K562 (cell line): ENCODE results near the gene MSL2. TPM values are rescaled to one million over a fixed set of nuclear protein-coding genes. Genes with fewer than 3 reads are reported as not detected.
"Not testable (repeated sequence)": the region's sequence is repeated elsewhere in the genome, so short reads cannot be mapped to it uniquely, and the experiment has no call there.

ENCODE experiments used
- ATAC-seq: fragments of 200-7000 bp; cut with Tn5 transposase; 3 replicates; pipeline ENCODE4 v1.9.1; 2020; ENCODE audit warnings: moderate library complexity
- BruUV-seq: library from RNA; stranded (reverse); fragments of 400-500 nt; replicated peaks from 2 replicates; lab custom pipeline; 2021; lab: Mats Ljungman, UMichigan
- CTCF ChIA-PET: fragments of 300-600 bp; formaldehyde crosslinking; extraction: SDS; loops from one replicate; lab custom pipeline; 2021; ENCODE audit warnings: low intra/inter-chr PET ratio; lab: Yijun Ruan, JAX
- POLR2A ChIA-PET: fragments of 300-600, 350-650 bp; sonication (Branson Sonifier 250); formaldehyde crosslinking; extraction: SDS; loops from one replicate; lab custom pipeline; 2021; ENCODE audit warnings: antibody characterized with exemption, inconsistent platforms; lab: Yijun Ruan, JAX
- DNase-seq, 4 experiments: peaks; one replicate each; pipeline versions ENCODE4 v3.0.0 to v3.0.0-alpha.2; 2011 to 2018; ENCODE audit warnings: low spot score in 3 of 4, mixed read lengths in 3 of 4; ENCODE audit errors: extremely low read depth in 1 of 4
- FAIRE-seq: peaks from 2 replicates; lab custom pipeline; 2011; peaks lifted over from hg19 to GRCh38; lab: Jason Lieb, UNC
- H2AFZ ChIP-seq: 2 replicates; pipeline ENCODE4 v1.6.0; 2011; ENCODE audit warnings: low read depth, low read length, control low read depth, inconsistent platforms
- H3K27ac ChIP-seq: fragments of 200-600 bp; 3 replicates; pipeline ENCODE4 v1.8.0; 2011; ENCODE audit warnings: low read depth, mild to moderate bottlenecking, control low read depth, inconsistent platforms, low read length, moderate library complexity, mixed read lengths; ENCODE audit errors: extremely low read depth
- H3K27me3 ChIP-seq, 2 experiments: fragments of 300-600 bp in 1 of 2; 2 replicates in 1 of 2; 3 replicates in 1 of 2; pipeline versions ENCODE4 v1.6.0 to v1.8.0; 2011; ENCODE audit warnings: inconsistent platforms in 2 of 2, low read length in 2 of 2, mild to moderate bottlenecking in 1 of 2, mixed read lengths in 1 of 2, moderate library complexity in 1 of 2; ENCODE audit not compliant: control insufficient read depth in 2 of 2, insufficient read depth in 2 of 2
- H3K36me3 ChIP-seq: fragments of 300-600 bp; 3 replicates; pipeline ENCODE4 v1.8.0; 2011; ENCODE audit warnings: mild to moderate bottlenecking, low read length, inconsistent platforms; ENCODE audit not compliant: control insufficient read depth, insufficient read depth
- H3K4me1 ChIP-seq, 2 experiments: fragments of 200-600 bp in 1 of 2; replicated peaks in 1 of 2; 2 replicates in 1 of 2; 3 replicates in 1 of 2; pipeline versions ENCODE4 v1.5.1 to v1.8.0; 2011; ENCODE audit warnings: inconsistent platforms in 2 of 2, low read length in 2 of 2, mild to moderate bottlenecking in 1 of 2, mixed read lengths in 1 of 2, moderate library complexity in 1 of 2; ENCODE audit not compliant: control insufficient read depth in 2 of 2, insufficient read depth in 2 of 2
- H3K4me2 ChIP-seq: 2 replicates; pipeline ENCODE4 v1.6.1; 2011; ENCODE audit warnings: low read length, control low read depth, inconsistent platforms, mixed read lengths; ENCODE audit not compliant: insufficient read depth
- H3K4me3 ChIP-seq: fragments of 200-600 bp; sonication (generic), shearing (Covaris generic); 2 replicates; pipeline ENCODE4 v1.5.1; 2016; ENCODE audit warnings: control low read depth, inconsistent platforms
- H3K79me2 ChIP-seq: fragments of 200-600 bp; 3 replicates; pipeline ENCODE4 v1.8.0; 2011; ENCODE audit warnings: low read length, inconsistent platforms; ENCODE audit not compliant: control insufficient read depth, insufficient read depth
- H3K9ac ChIP-seq, 2 experiments: 2 replicates each; pipeline versions ENCODE4 v1.6.0 to v1.6.1; 2011; ENCODE audit warnings: low read depth in 2 of 2, low read length in 2 of 2, control low read depth in 1 of 2, inconsistent platforms in 1 of 2, mild to moderate bottlenecking in 1 of 2, mixed read lengths in 1 of 2; ENCODE audit not compliant: insufficient read depth in 1 of 2
- H3K9me1 ChIP-seq: one replicate; pipeline ENCODE4 v1.6.0; 2011; ENCODE audit warnings: inconsistent platforms, mild to moderate bottlenecking, low read length, moderate library complexity; ENCODE audit not compliant: control insufficient read depth, insufficient read depth
- H3K9me3 ChIP-seq: replicated peaks from 2 replicates; pipeline ENCODE4 v1.5.1; 2011; ENCODE audit warnings: low read depth, low read length, inconsistent platforms; ENCODE audit not compliant: control insufficient read depth, insufficient read depth
- H4K20me1 ChIP-seq: replicated peaks from 2 replicates; pipeline ENCODE4 v1.6.1; 2011; ENCODE audit warnings: low read length, inconsistent platforms, mixed read lengths; ENCODE audit not compliant: control insufficient read depth, insufficient read depth
- BCOR ChIP-seq: fragments of 450-650 bp; IDR thresholded peaks from 2 replicates; pipeline ENCODE4 v1.6.1; 2016
- CEBPB ChIP-seq: fragments of 450-650 bp; IDR thresholded peaks from 2 replicates; pipeline ENCODE4 v1.6.1; 2016; ENCODE audit warnings: missing genetic modification characterization, missing compliant biosample characterization
- FOXP1 ChIP-seq: sonication (generic); formaldehyde crosslinking; IDR thresholded peaks from 2 replicates; pipeline ENCODE4 v1.8.0; 2022; ENCODE audit warnings: mild to moderate bottlenecking, missing genetic modification reagents
- KDM1A ChIP-seq, 2 experiments: fragments of 450-650 bp; IDR thresholded peaks; 2 replicates each; pipeline ENCODE4 v1.6.1; 2016; ENCODE audit warnings: mild to moderate bottlenecking in 2 of 2
- ZNF146 ChIP-seq: IDR thresholded peaks from one replicate; pipeline ENCODE4 v1.6.1; 2018; ENCODE audit warnings: missing compliant biosample characterization; ENCODE audit not compliant: unreplicated experiment
- WGBS: fragments of 100-300 bp; shearing (Covaris generic); methylation state at CpG from one replicate; pipeline ENCODE4 v1.1.6; 2016; ENCODE audit warnings: low coverage, mixed read lengths; ENCODE audit not compliant: insufficient coverage; ENCODE audit errors: missing lambda C conversion rate; 5-methylcytosine and 5-hydroxymethylcytosine counted together
- in situ Hi-C: fragments of 300-500 bp; cut with MboI; formaldehyde crosslinking; loops from 4 replicates; pipeline ENCODE4 v1.15.0; 2018; ENCODE audit warnings: inconsistent platforms, mixed read lengths
- intact Hi-C: fragments of 100-400 bp; cut with micrococcal nuclease; formaldehyde crosslinking; loops from 2 replicates; pipeline ENCODE4 v1.14.2; 2022
- polyA plus RNA-seq, 8 experiments: library from polyadenylated mRNA; depleted of rRNA in 4 of 8; stranded (reverse) in 5 of 8; unstranded in 3 of 8; fragments of >200 nt; fragmentation: Nextera tagmentation in 2 of 8; fragmentation: Illumina TruSeq in 1 of 8; extraction: Ambion mirVana in 2 of 8; extraction: Trizol in 1 of 8; gene quantifications; 2 replicates each; pipeline versions ENCODE4 v1.2.1 to v1.2.3, GENCODE V29; 2011 to 2014; ENCODE audit warnings: inconsistent platforms in 1 of 8, missing spikeins in 1 of 8
- total RNA-seq, 7 experiments: library from RNA; depleted of rRNA in 6 of 7; stranded (reverse); fragments of >200 nt in 6 of 7; fragmentation: Illumina TruSeq in 2 of 7; extraction: Trizol in 2 of 7; gene quantifications; 2 replicates each; pipeline versions ENCODE4 v1.2.1 to v1.2.3, GENCODE V29; 2011 to 2021; ENCODE audit warnings: low replicate concordance in 1 of 7

The MSL2 gene
- total and polyA plus RNA-seq, 9 of the 15 experiments (the other 6 are each of a cell fraction or from before 2014, with no cell fraction given) = 1.9 to 19.9 (median 9.1) TPM

GRCh38 chr3:136134091-136134490 is 62.0 kb downstream of the MSL2 start:
- DNase-seq (no peak), FAIRE-seq (no peak), ATAC-seq (no peak)
- Histone ChIP-seq H3K4me2 (no peak overlapping the region), H3K27me3 (no peaks in the 10 kb centered on the region), H3K27ac (peak overlapping the region; percentile 21; the same call in 2 of the 3 replicates), H3K9ac (no peak overlapping the region; a peak in 1 of 4 replicates), H2AFZ (peak overlapping the region; percentile 52; the same call in 1 of the 2 replicates), H3K4me1 (peaks cover 6 to 18% of the 10 kb centered on the region in 2 experiments; a peak in 4 of 5 replicates), H3K79me2 (no peaks in the 10 kb centered on the region), H3K36me3 (no peaks in the 10 kb centered on the region), H3K9me1 (no peaks in the 10 kb centered on the region), H4K20me1 (no peaks in the 10 kb centered on the region), H3K4me3 (no peak overlapping the region), H3K9me3 (no peaks in the 10 kb centered on the region)
- no TSS peak for BruUV-seq
- intact Hi-C loops (no loop called here), in situ Hi-C loops (no loop called here)
- ChIA-PET POLR2A (no interaction called here), CTCF (no interaction called here)
- no peak for TF ChIP-seq FOXP1
- 0 out of 2 replicates have a peak, but pooled peaks have one; percentile 16 for TF ChIP-seq CEBPB (tag)
- 64% methylated on average over 1 of the region's 1 CpG for WGBS

- FAIRE-seq, H3K27me3 ChIP-seq, H2AFZ ChIP-seq, BruUV-seq, CTCF ChIA-PET, H3K4me2 ChIP-seq, H3K9me1 ChIP-seq, in situ Hi-C loops, intact Hi-C loops, H3K4me3 ChIP-seq, H3K79me2 ChIP-seq, H3K9me3 ChIP-seq, H4K20me1 ChIP-seq, POLR2A ChIA-PET, ATAC-seq, H3K9ac ChIP-seq, H3K27ac ChIP-seq, DNase-seq, H3K36me3 ChIP-seq: not testable (repeated sequence)
- 83% methylated on average over 2 of the region's 3 CpGs for WGBS
- H3K4me1 ChIP-seq = peaks cover 6 to 17% of the 10 kb centered on the region in 2 experiments; a peak in 4 of 5 replicates
- peak in 1 of 2 experiments; percentile 43; a peak in 1 of 4 replicates for TF ChIP-seq KDM1A (IDR thresholded peaks at IDR 0.05)
- 0 out of 2 replicates have a peak, but pooled peaks have one; percentile 37 for TF ChIP-seq BCOR
- peak; percentile 86 for TF ChIP-seq ZNF146 (CRISPR knock-in tag)
Measured at GRCh38 chr3:136131647-136132046, 64.5 kb downstream of the MSL2 start.
